GM23338 (cell line): ENCODE data around the gene CISH. TPM values are rescaled to one million over a fixed set of nuclear protein-coding genes. Genes with fewer than 3 reads are reported as not detected.

Experiments used
- ATAC-seq: fragments of 200-7000 bp; cut with Tn5 transposase; 3 replicates; pipeline ENCODE4 v1.9.1; 2020
- DNase-seq: peaks from one replicate; pipeline ENCODE4 v3.0.0-alpha.2; 2015; ENCODE audit warnings: low spot score
- H2AFZ ChIP-seq: fragments of 200-600 bp; sonication (generic); 2 replicates; pipeline ENCODE4 v1.8.0; 2016; ENCODE audit warnings: antibody characterized with exemption, mild to moderate bottlenecking, moderate library complexity
- H3F3A ChIP-seq: fragments of 200-600 bp; sonication (generic); replicated peaks from 2 replicates; pipeline ENCODE4 v1.8.0; 2017; ENCODE audit warnings: antibody characterized with exemption, mixed run types, low read depth
- H3K27ac ChIP-seq: fragments of 200-600 bp; sonication (generic); 2 replicates; pipeline ENCODE4 v1.6.1; 2016; ENCODE audit warnings: low read depth
- H3K27me3 ChIP-seq: fragments of 200-600 bp; sonication (generic); 2 replicates; pipeline ENCODE4 v1.8.0; 2016; ENCODE audit warnings: mild to moderate bottlenecking, mixed run types, moderate library complexity; ENCODE audit not compliant: insufficient read depth
- H3K36me3 ChIP-seq: fragments of 200-600 bp; sonication (generic); 2 replicates; pipeline ENCODE4 v1.8.0; 2016; ENCODE audit warnings: mild to moderate bottlenecking; ENCODE audit not compliant: insufficient read depth
- H3K4me1 ChIP-seq: fragments of 200-600 bp; sonication (generic); 2 replicates; pipeline ENCODE4 v1.8.0; 2016; ENCODE audit warnings: mild to moderate bottlenecking, moderate library complexity; ENCODE audit not compliant: insufficient read depth
- H3K4me2 ChIP-seq: fragments of 200-600 bp; sonication (generic); 2 replicates; pipeline ENCODE4 v1.7.1; 2017; ENCODE audit warnings: mixed run types
- H3K4me3 ChIP-seq: fragments of 200-600 bp; sonication (generic); 2 replicates; pipeline ENCODE4 v1.6.1; 2016; ENCODE audit warnings: mixed run types
- H3K79me2 ChIP-seq: fragments of 200-600 bp; sonication (generic); replicated peaks from 2 replicates; pipeline ENCODE4 v1.8.0; 2017; ENCODE audit warnings: mild to moderate bottlenecking; ENCODE audit not compliant: insufficient read depth
- H3K9me2 ChIP-seq: fragments of 200-600 bp; sonication (generic); 2 replicates; pipeline ENCODE4 v1.8.0; 2017; ENCODE audit not compliant: insufficient read depth
- H4K20me1 ChIP-seq: fragments of 200-600 bp; sonication (generic); replicated peaks from 2 replicates; pipeline ENCODE4 v1.8.0; 2017; ENCODE audit warnings: mild to moderate bottlenecking; ENCODE audit not compliant: insufficient read depth
- H3K27ac Mint-ChIP-seq: 2 replicates; pipeline ENCODE4 v1.8.0; 2020; ENCODE audit warnings: inconsistent platforms, mild to moderate bottlenecking, moderate library complexity, mixed read lengths
- H3K27me3 Mint-ChIP-seq: 3 replicates; pipeline ENCODE4 v1.8.0; 2022; ENCODE audit warnings: low read depth, mild to moderate bottlenecking, moderate library complexity, mixed read lengths, inconsistent platforms; ENCODE audit not compliant: insufficient read depth, poor library complexity
- H3K36me3 Mint-ChIP-seq: 3 replicates; pipeline ENCODE4 v1.8.0; 2021; ENCODE audit warnings: low read depth, mild to moderate bottlenecking, inconsistent platforms, moderate library complexity, mixed read lengths
- H3K4me1 Mint-ChIP-seq: 3 replicates; pipeline ENCODE4 v1.8.0; 2020; ENCODE audit warnings: mild to moderate bottlenecking, inconsistent platforms, mixed read lengths
- H3K4me3 Mint-ChIP-seq: 3 replicates; pipeline ENCODE4 v1.8.0; 2021; ENCODE audit warnings: moderate library complexity, mild to moderate bottlenecking, inconsistent platforms, mixed read lengths
- H3K9me3 Mint-ChIP-seq: 3 replicates; pipeline ENCODE4 v1.8.0; 2020; ENCODE audit warnings: moderate library complexity, mild to moderate bottlenecking, inconsistent platforms, mixed read lengths
- ETS1 ChIP-seq: IDR thresholded peaks from 2 replicates; pipeline ENCODE4 v1.6.1; 2016; ENCODE audit warnings: antibody characterized with exemption
- EZH2 ChIP-seq: fragments of 200-600 bp; sonication (generic); IDR thresholded peaks from one replicate; pipeline ENCODE4 v1.8.0; 2017; ENCODE audit warnings: antibody characterized with exemption, mild to moderate bottlenecking, low read depth; ENCODE audit not compliant: unreplicated experiment
- EZH2phosphoT487 ChIP-seq: fragments of 200-600 bp; sonication (generic); IDR thresholded peaks from one replicate; pipeline ENCODE4 v1.8.1; 2018; ENCODE audit warnings: antibody characterized with exemption; ENCODE audit not compliant: unreplicated experiment
- JUNB ChIP-seq: IDR thresholded peaks from one replicate; pipeline ENCODE4 v1.6.1; 2016; ENCODE audit warnings: antibody characterized with exemption; ENCODE audit not compliant: unreplicated experiment
- NANOG ChIP-seq: IDR thresholded peaks from 2 replicates; pipeline ENCODE4 v1.6.1; 2016; ENCODE audit warnings: antibody characterized with exemption, borderline replicate concordance
- POLR2AphosphoS5 ChIP-seq: IDR thresholded peaks from 2 replicates; pipeline ENCODE4 v1.6.1; 2016; ENCODE audit warnings: antibody characterized with exemption, low read depth
- STAT1 ChIP-seq: IDR thresholded peaks from one replicate; pipeline ENCODE4 v1.6.1; 2016; ENCODE audit warnings: antibody characterized with exemption; ENCODE audit not compliant: unreplicated experiment
- ZNF114 ChIP-seq: fragments of 250-450 bp; sonication (Bioruptor Pico); IDR thresholded peaks from 2 replicates; pipeline ENCODE4 v1.5.0; 2020; ENCODE audit warnings: mild to moderate bottlenecking, moderate library complexity
- ZNF331 ChIP-seq: fragments of 250-450 bp; sonication (Bioruptor Pico); IDR thresholded peaks from 2 replicates; pipeline ENCODE4 v1.5.0; 2020; ENCODE audit warnings: low read depth, mild to moderate bottlenecking, moderate library complexity
- ZNF462 ChIP-seq: fragments of 250-450 bp; sonication (Bioruptor Pico); IDR thresholded peaks from 2 replicates; pipeline ENCODE4 v1.5.0; 2020; ENCODE audit warnings: mild to moderate bottlenecking, moderate library complexity
- polyA plus RNA-seq: library from polyadenylated mRNA; unstranded; fragments of >200 nt; fragmentation: Nextera tagmentation; extraction: Ambion mirVana; gene quantifications from 2 replicates; pipeline ENCODE4 v1.2.1, GENCODE V29; 2016
- total RNA-seq: library from RNA; depleted of rRNA; stranded (reverse); fragments of >200 nt; shearing (Covaris generic); gene quantifications from 2 replicates; pipeline ENCODE4 v1.2.3, GENCODE V29; 2014
- TF ChIP-seq, protein P1 (sequence below), 2 experiments: fragments of 200-600 bp in 1 of 2; sonication (generic) in 1 of 2; conservative IDR thresholded peaks; 2 replicates each; pipeline versions ENCODE4 v1.5.1 to v1.6.1; 2016 to 2017; ENCODE audit warnings: antibody characterized with exemption in 2 of 2, low read depth in 2 of 2, mild to moderate bottlenecking in 2 of 2, moderate library complexity in 1 of 2

The CISH gene
- total and polyA plus RNA-seq, 2 experiments from 2014 or later = 2.1 to 3.6 TPM

DNA sequence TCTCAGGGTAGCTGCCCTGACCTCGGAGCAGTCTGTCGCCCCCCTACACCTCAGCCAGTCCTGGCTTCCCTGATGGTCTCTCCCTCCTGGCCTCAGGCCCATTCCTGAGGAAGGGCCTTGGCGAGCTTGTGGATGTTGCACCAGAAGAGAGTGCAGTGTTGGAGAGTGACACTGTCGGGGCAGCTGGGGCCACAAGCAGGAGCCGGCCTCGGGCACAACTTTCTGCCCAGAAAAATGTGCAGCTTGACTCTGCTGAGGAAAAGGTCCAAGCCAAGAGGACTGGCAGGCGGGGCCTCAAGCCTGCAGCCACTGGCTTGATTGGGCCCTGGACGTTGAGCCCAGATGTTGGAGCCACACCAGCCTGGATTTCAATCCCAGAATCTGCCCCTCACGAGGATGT is 29.5 kb downstream of the CISH start:
- H3K27ac ChIP-seq = no peak overlapping the region
- TF ChIP-seq NANOG (no peak), ZNF114 (CRISPR knock-in tag) (no peak), JUNB (no peak), STAT1 (no peak), EZH2 (no peak), EZH2phosphoT487 (no peak), ETS1 (no peak)
- DNase-seq (no peak), ATAC-seq (no peak)
- no peak overlapping the region for H3K4me2 ChIP-seq
- no peaks in the 10 kb centered on the region for H3K9me3 Mint-ChIP-seq
- no peaks in the 10 kb centered on the region for H3K9me2 ChIP-seq
- H3K4me3 ChIP-seq = no peak overlapping the region
- H3K27ac Mint-ChIP-seq = no peak overlapping the region
- H3K27me3 ChIP-seq = no peaks in the 10 kb centered on the region
- H3K27me3 Mint-ChIP-seq = no peaks in the 10 kb centered on the region
- H3K4me1 ChIP-seq = no peaks in the 10 kb centered on the region
- no peaks in the 10 kb centered on the region for H3K36me3 ChIP-seq
- no peak overlapping the region for H2AFZ ChIP-seq
- no peaks in the 10 kb centered on the region for H3F3A ChIP-seq
- peaks cover 6% of the 10 kb centered on the region for H3K4me1 Mint-ChIP-seq
- peaks cover 3% of the 10 kb centered on the region; the same call in 2 of the 3 replicates for H3K36me3 Mint-ChIP-seq
- no peaks in the 10 kb centered on the region for H4K20me1 ChIP-seq
- no peaks in the 10 kb centered on the region for H3K79me2 ChIP-seq
- H3K4me3 Mint-ChIP-seq = no peak overlapping the region

- H3K36me3 ChIP-seq = no peaks in the 10 kb centered on the region
- no peak overlapping the region for H3K4me3 ChIP-seq
- Mint-ChIP-seq H3K4me1 (peaks cover 6% of the 10 kb centered on the region), H3K9me3 (no peaks in the 10 kb centered on the region), H3K27ac (no peak overlapping the region), H3K27me3 (no peaks in the 10 kb centered on the region), H3K36me3 (peaks cover 3% of the 10 kb centered on the region; the same call in 2 of the 3 replicates), H3K4me3 (no peak overlapping the region)
- ATAC-seq (no peak), DNase-seq (no peak)
- H4K20me1 ChIP-seq = no peaks in the 10 kb centered on the region
- H3K4me1 ChIP-seq = no peaks in the 10 kb centered on the region
- H3F3A ChIP-seq = no peaks in the 10 kb centered on the region
- H3K27me3 ChIP-seq = no peaks in the 10 kb centered on the region
- no peaks in the 10 kb centered on the region for H3K9me2 ChIP-seq
- no peak overlapping the region for H3K27ac ChIP-seq
- H3K79me2 ChIP-seq = no peaks in the 10 kb centered on the region
- H3K4me2 ChIP-seq = no peak overlapping the region
- no peak overlapping the region for H2AFZ ChIP-seq
- TF ChIP-seq STAT1 (no peak), POLR2AphosphoS5 (no peak), ZNF331 (CRISPR knock-in tag) (no peak), ETS1 (no peak), NANOG (no peak), JUNB (no peak), ZNF462 (no peak), ZNF114 (CRISPR knock-in tag) (no peak), EZH2phosphoT487 (no peak), EZH2 (no peak)
- TF ChIP-seq, protein P1, sequence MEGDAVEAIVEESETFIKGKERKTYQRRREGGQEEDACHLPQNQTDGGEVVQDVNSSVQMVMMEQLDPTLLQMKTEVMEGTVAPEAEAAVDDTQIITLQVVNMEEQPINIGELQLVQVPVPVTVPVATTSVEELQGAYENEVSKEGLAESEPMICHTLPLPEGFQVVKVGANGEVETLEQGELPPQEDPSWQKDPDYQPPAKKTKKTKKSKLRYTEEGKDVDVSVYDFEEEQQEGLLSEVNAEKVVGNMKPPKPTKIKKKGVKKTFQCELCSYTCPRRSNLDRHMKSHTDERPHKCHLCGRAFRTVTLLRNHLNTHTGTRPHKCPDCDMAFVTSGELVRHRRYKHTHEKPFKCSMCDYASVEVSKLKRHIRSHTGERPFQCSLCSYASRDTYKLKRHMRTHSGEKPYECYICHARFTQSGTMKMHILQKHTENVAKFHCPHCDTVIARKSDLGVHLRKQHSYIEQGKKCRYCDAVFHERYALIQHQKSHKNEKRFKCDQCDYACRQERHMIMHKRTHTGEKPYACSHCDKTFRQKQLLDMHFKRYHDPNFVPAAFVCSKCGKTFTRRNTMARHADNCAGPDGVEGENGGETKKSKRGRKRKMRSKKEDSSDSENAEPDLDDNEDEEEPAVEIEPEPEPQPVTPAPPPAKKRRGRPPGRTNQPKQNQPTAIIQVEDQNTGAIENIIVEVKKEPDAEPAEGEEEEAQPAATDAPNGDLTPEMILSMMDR (conservative IDR thresholded peaks at IDR 0.05; ENCODE audit: low read depth in 2 of 2) = no peak
Measured at GRCh38 chr3:50581459-50581842, 30.1 kb downstream of the CISH start.
